Muscle layer of colon (tissue), 2 donors: ENCODE measurements around the gene ZSCAN22.

ENCODE experiments used
- H3K27ac ChIP-seq: one replicate; pipeline ENCODE4 v1.7.0; 2013; ENCODE audit warnings: low read depth, mild to moderate bottlenecking, low read length, moderate library complexity
- H3K27me3 ChIP-seq, 2 donors: one replicate each; pipeline ENCODE4 v1.7.0; 2013; ENCODE audit warnings: low read length in 2 of 2, mild to moderate bottlenecking in 2 of 2; ENCODE audit not compliant: insufficient read depth in 2 of 2, control insufficient read depth in 1 of 2
- H3K36me3 ChIP-seq: one replicate; pipeline ENCODE4 v1.7.0; 2013; ENCODE audit warnings: mild to moderate bottlenecking, low read length; ENCODE audit not compliant: insufficient read depth
- H3K4me1 ChIP-seq: one replicate; pipeline ENCODE4 v1.7.0; 2013; ENCODE audit warnings: mild to moderate bottlenecking, low read length; ENCODE audit not compliant: insufficient read depth
- H3K4me3 ChIP-seq, 2 donors: one replicate each; pipeline ENCODE4 v1.7.0; 2013; ENCODE audit warnings: low read length in 2 of 2, low read depth in 1 of 2, mild to moderate bottlenecking in 1 of 2, moderate library complexity in 1 of 2
- H3K9ac ChIP-seq: one replicate; pipeline ENCODE4 v1.7.0; 2013; ENCODE audit warnings: low read length
- H3K9me3 ChIP-seq: one replicate; pipeline ENCODE4 v1.7.0; 2013; ENCODE audit warnings: mild to moderate bottlenecking, low read length
- donor health status: abdominal sarcoma.
- donor health status: Adenocarcinoma of cecum.

The ZSCAN22 gene

DNA sequence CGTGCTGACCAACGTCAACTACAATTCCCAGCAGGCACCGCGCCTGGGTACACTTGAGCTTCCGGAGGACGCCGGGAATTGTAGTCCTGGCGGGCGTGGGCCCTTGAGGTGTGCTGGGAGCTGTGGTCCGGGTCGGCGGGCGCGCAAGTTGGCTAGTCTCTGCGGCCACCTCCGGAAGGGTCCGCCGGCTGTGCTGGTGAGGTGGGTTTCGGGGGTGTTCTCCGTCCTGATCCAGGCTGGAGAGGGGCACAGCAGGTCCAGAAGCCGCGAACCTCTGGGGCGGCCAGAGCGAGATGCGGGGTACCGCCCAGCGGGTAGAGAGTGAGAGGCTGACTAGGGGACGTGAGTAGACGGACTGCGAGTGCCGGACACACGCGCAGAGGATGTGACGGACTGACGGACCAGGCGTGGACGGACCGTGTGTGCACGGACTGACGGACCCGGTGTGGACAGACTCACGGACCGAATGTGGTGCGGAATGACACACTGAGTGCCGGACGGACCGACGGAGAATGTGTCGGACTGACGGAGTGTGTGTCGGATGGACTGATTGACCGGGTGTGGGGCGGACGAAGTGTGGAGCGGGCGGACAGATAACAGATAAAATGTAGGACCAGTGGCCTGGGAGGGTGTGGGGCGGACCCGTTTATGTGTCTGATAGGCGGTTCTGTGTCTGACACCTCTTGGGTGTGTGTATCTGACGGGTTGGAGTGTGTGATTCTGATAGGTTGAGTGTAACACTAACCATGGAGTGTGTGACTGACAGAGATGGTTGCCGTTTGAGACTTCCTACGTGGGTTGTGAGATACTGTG lies at the start of gene ZSCAN22:
TSS of gene ZSCAN22 (plus strand) at position 81 of the 813 bp plus-strand sequence. CDS start 7,809 bp downstream, outside the sequence.
- Histone ChIP-seq H3K9me3 (no peaks in the 10 kb centered on the region), H3K27me3 (no peaks in the 10 kb centered on the region), H3K4me1 (peaks cover 22% of the 10 kb centered on the region), H3K27ac (peak within 1 kb of the TSS; percentile 89), H3K9ac (peak within 1 kb of the TSS; percentile 72), H3K4me3 (peak within 1 kb of the TSS; percentile 72 to 80), H3K36me3 (no peaks in the 10 kb centered on the region)

DNA sequence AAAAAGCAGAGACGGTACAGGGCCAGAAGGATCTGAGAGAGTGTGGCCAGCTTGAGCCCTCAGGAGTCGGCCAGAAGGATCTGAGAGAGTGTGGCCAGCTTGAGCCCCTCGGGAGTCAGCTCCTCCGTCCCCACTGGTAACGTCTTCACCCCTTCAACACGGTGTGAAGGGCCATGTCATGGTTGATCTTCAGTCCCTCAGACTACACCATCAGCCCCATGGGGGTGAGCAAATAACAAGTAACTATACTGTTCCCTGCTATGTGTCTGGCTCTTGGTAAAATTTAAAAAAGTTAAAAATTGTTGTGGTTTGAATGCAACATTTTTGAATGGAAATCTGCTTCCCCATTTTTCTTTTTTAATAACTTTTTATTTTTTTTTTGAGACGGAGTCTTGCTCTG lies 49.6 kb upstream of the ZSCAN22 start:
- Histone ChIP-seq H3K9me3 (peaks cover 16% of the 10 kb centered on the region), H3K27ac (no peak overlapping the region), H3K4me1 (peaks cover 10% of the 10 kb centered on the region), H3K4me3 (no peak overlapping the region), H3K36me3 (peaks cover 15% of the 10 kb centered on the region), H3K27me3 (no peaks in the 10 kb centered on the region), H3K9ac (no peak overlapping the region)

DNA sequence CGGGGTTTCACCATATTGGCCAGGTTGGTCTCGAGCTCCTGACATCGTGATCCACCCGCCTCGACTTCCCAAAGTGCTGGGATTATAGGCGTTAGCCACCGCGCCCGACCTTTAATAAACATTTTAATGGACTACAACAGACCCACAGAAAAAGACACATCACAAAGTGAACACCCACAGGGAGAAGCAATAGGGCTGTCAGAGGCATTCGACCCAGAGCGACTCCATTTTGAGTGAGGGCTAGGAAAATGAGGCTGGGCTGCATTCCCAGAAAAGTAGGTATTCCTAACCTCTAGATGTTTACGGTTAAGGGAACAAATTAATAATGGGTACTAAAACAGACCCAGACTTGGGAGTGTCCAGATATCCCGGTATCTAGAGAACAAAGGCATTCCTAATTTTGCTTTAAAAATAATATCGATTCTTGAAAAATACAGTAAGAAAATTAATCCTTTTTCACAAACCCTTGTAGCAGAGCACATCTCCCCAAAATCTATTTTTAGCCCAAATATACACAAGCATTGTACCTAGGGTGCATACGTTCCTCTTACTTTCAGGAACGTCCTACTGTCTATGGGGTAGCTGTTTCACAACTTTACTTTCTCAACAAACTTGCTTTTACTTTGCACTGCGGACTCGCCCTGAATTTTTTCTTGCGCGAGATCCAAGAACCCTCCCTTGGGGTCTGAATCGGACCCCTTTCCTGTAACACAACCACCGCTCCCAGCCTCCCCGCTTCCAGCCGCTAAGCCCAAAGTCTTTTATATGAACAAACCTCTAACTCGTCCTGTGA lies 48.9 kb upstream of the ZSCAN22 start:
- H3K4me1 ChIP-seq = peaks cover 10% of the 10 kb centered on the region
- H3K4me3 ChIP-seq = peak overlapping the region; percentile 83 to 94
- H3K9ac ChIP-seq = peak overlapping the region; percentile 62
- H3K9me3 ChIP-seq = peaks cover 11% of the 10 kb centered on the region
- H3K36me3 ChIP-seq = peaks cover 12% of the 10 kb centered on the region
- H3K27me3 ChIP-seq = no peaks in the 10 kb centered on the region
- H3K27ac ChIP-seq = peak overlapping the region; percentile 62

DNA sequence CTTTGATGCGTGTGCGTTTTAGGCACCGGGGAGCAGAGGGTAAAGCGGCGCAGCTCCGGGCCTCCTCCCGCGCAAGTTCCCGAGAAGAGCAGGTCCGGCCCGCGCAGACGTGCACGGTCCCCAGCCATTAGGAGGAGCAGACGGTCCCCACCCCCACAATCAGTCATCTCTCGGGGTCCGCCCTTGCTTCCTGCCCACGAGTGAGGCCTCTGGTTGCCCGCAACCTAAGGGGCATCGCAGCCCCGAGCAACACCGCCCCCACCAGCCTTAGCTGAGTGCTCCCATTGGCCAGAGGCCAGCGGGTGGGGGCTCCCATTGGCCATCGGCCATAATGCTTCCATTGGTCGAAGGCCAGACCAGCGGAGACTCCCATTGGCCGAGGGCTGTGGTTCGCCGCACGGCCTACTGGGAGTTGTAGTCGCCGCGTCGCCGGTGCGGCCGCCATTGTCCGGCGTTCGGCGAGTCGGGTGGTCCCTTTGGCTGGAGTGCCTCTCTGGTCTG lies 48.2 kb upstream of the ZSCAN22 start, which contains the start of gene ZNF8:
TSS of gene ZNF8 (plus strand) at position 415 of the 501 bp plus-strand sequence. CDS start 127 bp downstream, outside the sequence.
- peak within 1 kb of the TSS; percentile 83 to 94 for H3K4me3 ChIP-seq
- H3K36me3 ChIP-seq = peaks cover 12% of the 10 kb centered on the region
- H3K4me1 ChIP-seq = peaks cover 10% of the 10 kb centered on the region
- H3K9ac ChIP-seq = peak within 1 kb of the TSS; percentile 72
- peak within 1 kb of the TSS; percentile 62 for H3K27ac ChIP-seq
- no peaks in the 10 kb centered on the region for H3K27me3 ChIP-seq
- peaks cover 11% of the 10 kb centered on the region for H3K9me3 ChIP-seq

DNA sequence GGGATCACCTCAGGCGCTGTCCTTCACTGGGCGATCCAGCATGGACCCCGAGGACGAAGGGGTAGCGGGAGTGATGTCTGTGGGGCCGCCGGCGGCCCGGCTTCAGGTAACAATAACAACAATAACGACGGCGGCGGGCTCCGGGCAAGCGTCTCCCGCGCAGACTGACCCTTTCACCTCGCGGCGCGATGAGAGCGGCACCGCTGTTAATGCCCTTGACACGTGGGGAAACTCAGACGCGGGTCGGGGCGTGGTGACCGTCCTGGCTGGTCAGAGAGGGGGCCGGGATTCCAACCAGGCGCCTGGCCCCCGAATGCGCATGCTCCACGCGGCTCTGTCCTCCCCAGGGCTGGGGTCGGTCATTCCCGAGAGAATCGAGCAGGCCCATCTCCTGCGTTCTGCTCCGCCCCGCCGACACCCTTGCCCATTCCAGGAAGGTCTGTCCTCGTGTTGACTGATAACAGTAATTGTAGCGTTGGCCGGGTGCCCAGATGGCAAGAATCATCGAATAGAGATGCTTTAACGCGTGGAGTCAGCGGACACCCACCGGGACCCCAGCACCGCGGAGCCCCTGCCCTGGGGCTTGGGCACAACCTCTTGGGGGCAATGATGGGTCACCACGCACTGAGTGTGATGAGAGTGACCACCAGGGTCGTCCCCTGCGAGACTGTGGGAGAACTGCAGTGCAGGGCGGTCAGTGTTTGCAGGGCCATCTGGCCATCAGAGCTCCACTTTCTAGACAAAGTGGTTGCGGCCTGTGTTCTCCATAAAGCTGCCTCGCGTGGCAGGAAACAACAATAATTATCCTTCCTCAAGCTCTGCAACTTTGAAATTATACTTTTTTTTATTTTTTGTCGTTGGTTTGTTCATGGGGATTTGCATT lies 47.5 kb upstream of the ZSCAN22 start:
- H3K9me3 ChIP-seq = peaks cover 10% of the 10 kb centered on the region
- H3K4me1 ChIP-seq = peaks cover 10% of the 10 kb centered on the region
- H3K9ac ChIP-seq = peak overlapping the region; percentile 72
- H3K27ac ChIP-seq = peak overlapping the region; percentile 62
- peak overlapping the region; percentile 83 to 94 for H3K4me3 ChIP-seq
- no peaks in the 10 kb centered on the region for H3K27me3 ChIP-seq
- peaks cover 12% of the 10 kb centered on the region for H3K36me3 ChIP-seq

DNA sequence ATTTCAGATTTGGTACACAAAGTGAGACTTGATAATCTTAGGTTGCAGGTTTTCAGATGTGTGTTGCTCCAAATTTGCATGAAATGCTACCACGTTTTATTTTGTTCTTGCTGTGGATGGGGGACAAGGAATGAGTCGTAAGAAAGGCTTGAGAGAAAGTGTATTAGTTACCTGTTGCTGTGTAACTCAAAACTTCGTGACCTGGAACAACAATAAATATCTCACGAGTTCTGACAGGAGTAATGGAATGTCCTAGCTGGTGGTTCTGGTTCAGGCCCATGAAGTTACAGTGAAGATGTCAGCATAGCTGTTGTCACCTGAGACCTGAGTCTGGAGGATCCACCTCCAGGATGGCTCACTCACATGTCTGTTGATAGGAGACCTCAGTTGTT lies 46.9 kb upstream of the ZSCAN22 start:
- Histone ChIP-seq H3K9ac (peak overlapping the region; percentile 72), H3K27ac (no peak overlapping the region), H3K36me3 (peaks cover 7% of the 10 kb centered on the region), H3K4me1 (peaks cover 10% of the 10 kb centered on the region), H3K27me3 (no peaks in the 10 kb centered on the region), H3K4me3 (peak overlapping the region; percentile 4 to 83), H3K9me3 (peaks cover 5% of the 10 kb centered on the region)

DNA sequence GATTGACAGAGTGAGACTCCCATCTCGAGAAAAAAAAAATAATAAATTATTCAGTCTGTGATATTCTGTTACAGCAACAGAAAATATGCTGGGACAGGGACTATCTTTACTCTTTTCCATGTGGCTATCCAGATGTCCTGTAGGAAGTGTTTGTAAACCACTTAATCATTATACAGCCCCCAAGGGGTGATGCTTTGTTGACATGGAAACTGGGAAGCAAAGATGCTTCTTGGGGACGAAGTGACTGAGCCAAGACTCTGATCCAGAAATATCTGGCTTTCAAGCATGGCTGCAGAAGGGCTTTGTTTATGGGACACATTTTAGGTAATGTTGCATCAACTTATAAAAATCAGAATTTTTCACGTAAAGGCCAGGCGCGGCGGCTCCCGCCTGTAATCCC lies 42.6 kb upstream of the ZSCAN22 start:
- Histone ChIP-seq H3K9ac (no peak overlapping the region), H3K9me3 (no peaks in the 10 kb centered on the region), H3K27ac (no peak overlapping the region), H3K27me3 (no peaks in the 10 kb centered on the region), H3K4me1 (peaks cover 10% of the 10 kb centered on the region), H3K4me3 (no peak overlapping the region), H3K36me3 (peaks cover 29% of the 10 kb centered on the region)

DNA sequence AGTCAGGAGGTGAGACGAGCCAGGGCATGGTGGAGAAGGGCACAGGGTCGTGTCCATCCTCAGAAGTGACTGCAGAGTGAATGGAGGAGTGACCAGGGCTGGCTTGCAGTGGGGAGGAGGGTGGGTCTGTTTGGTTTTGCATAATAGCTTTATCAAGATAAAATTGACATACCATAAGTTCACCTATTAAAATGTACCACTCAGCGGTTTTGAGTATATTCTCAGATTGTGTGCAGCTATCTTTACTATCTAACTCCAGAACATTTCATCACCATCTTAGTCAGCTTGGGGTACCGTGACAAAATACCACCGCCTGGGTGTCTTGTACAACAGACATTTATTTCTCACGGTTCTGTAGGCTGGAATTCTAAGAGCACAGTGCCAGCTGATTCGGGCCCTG lies 34.9 kb upstream of the ZSCAN22 start:
- no peak overlapping the region for H3K9ac ChIP-seq
- H3K27me3 ChIP-seq = no peaks in the 10 kb centered on the region
- peaks cover 65% of the 10 kb centered on the region for H3K36me3 ChIP-seq
- H3K4me1 ChIP-seq = no peaks in the 10 kb centered on the region
- no peak overlapping the region for H3K27ac ChIP-seq
- H3K9me3 ChIP-seq = peaks cover 23% of the 10 kb centered on the region
- no peak overlapping the region for H3K4me3 ChIP-seq

DNA sequence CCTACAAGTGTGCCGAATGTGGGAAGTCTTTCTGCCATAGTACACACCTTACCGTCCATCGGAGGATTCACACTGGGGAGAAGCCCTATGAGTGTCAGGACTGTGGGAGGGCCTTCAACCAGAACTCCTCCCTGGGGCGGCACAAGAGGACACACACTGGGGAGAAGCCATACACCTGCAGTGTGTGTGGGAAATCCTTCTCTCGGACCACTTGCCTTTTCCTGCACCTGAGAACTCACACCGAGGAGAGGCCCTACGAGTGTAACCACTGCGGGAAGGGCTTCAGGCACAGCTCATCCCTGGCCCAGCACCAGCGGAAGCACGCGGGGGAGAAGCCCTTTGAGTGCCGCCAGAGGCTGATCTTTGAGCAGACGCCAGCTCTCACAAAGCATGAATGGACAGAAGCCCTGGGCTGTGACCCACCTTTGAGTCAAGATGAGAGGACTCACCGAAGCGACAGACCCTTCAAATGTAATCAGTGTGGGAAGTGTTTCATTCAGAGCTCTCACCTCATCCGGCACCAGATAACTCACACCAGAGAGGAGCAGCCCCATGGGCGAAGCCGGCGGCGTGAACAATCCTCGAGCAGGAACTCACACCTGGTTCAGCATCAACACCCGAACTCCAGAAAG lies 31.9 kb upstream of the ZSCAN22 start:
- Histone ChIP-seq H3K27me3 (no peaks in the 10 kb centered on the region), H3K9me3 (peaks cover 23% of the 10 kb centered on the region), H3K27ac (no peak overlapping the region), H3K9ac (no peak overlapping the region), H3K4me3 (no peak overlapping the region), H3K4me1 (no peaks in the 10 kb centered on the region), H3K36me3 (peaks cover 50% of the 10 kb centered on the region)

DNA sequence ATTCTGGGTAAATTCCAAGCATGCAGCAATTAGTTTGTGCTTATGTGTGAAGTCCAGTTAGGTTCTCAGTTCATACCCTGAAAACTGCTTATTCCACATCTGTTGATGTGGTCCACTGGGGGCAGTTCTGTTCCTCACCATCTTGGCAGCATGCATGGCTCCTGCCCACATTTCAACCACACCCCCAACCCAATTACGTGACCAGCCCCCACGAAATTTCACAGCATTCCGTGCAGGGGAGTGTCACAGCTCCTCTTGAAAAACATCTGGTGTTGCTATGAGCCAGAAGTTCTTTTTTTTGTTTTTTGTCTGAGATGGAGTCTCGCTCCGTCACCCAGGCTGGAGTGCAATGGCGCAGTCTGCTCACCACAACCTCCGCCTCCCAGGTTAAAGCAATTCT lies 30.7 kb upstream of the ZSCAN22 start:
- Histone ChIP-seq H3K4me1 (no peaks in the 10 kb centered on the region), H3K27me3 (no peaks in the 10 kb centered on the region), H3K36me3 (peaks cover 59% of the 10 kb centered on the region), H3K9me3 (peaks cover 23% of the 10 kb centered on the region), H3K9ac (no peak overlapping the region), H3K27ac (no peak overlapping the region), H3K4me3 (no peak overlapping the region)
